Stimulated activated CD4-positive, alpha-beta T cell treated with anti-CD3 and anti-CD28 coated beads, Interleukin-1b, Interleukin-23, amount 100 ng/mL, for 4 hours (primary cell): ENCODE data around the gene PLEKHA7.
"Not testable (repeated sequence)": the region's sequence is repeated elsewhere in the genome, so short reads cannot be mapped to it uniquely, and the experiment has no call there.

ENCODE experiments used
- DNase-seq, 2 donors: peaks; one replicate each; pipeline ENCODE4 v3.0.0-alpha.2; 2020; ENCODE audit warnings: low read depth in 2 of 2

Gene PLEKHA7

DNA sequence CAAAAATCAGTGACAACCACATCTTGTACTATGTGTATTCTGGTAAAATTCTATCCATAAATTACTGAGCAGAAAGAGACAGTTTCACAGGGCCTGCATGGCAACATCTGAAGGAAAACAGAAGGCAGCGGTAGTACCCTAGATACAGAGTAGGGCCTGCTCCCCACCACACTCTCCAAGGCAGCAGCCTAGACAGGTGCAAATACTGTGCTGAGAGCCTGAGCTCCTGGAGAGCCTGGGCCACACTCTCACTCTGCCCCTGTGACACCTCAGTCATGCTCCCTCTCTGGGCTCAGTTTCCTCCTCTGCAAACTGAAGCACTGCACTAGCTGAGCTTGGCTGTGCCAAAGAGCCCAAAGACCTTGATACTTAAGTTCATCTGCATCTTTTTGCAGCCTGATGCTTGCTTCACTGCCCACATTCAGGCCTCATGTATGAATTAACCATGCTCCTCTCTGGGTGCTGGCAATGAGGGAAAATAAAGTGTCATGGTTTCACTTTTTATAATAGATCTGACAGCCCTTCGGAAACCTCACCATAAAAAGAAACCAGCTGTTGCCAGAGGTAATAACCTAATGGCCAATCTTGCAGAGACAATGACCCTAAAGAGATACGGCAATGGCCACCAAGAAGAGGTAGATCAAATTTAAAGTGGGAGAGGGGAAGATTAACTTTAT lies 104.7 kb downstream of the PLEKHA7 start:
- no peak for DNase-seq

DNA sequence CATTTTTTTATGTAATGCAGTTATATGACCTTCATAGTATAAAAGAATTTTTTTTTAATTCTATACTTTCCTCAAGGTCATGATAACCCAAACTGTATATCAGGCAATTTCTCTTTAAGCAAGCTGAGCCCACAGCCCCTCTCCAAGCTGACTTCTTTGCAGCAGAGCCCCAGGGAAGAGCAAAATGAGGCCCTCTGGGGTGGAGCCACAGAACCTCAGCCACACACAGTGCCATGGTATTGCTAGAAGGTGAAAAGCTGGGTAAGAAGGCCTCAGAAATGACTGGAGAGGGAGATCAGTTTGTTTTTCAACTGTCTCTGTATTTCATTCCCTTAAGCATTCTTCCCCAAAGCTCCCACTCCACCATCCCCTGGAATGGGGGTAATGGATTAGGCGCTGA lies 108.8 kb downstream of the PLEKHA7 start:
- DNase-seq: no peak

DNA sequence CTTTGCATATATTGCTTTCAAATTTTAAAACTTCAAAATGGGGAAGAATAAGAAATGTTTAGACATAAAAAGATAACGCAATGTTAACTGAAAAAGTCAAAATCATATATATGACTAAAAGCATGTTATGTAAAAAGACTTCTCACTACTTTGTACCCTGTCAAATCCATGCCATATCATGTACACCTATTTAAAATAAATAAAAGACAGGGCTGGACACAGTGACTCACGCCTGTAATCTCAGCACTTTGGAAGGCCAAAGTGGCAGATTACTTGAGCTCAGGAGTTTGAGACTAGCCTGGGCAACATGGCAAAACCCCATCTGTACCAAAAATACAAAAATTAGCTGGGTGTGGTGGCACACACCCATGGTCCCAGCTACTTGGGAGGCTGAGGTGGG lies 109.5 kb downstream of the PLEKHA7 start:
- DNase-seq: not testable (repeated sequence)

DNA sequence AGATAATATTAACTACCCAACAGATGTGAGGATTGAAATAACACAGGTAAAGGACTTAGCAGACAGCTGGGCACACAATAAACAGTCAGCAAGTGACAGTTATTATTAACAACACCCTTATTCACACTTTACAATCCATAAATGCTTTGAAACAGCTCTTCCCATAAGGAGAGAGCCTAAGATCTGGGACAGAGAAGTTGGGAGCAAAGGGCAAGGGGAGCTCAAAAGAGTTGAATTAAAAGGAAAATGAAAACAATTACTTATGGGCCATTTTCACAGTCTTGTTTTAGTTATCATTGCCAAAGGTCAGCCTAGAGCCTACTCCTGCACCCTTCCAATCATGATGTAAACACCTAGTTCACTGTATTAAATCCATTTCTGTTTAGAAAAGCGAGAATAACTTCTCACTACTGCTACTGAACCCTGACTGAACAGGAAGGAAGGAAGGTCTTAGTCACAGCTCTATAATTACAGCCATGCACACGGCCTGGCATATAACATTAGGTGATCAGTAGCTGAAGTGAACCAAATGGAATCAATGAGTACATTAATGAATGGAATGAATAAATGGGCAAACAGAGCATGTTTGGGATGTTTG lies 111.3 kb downstream of the PLEKHA7 start:
- no peak for DNase-seq

DNA sequence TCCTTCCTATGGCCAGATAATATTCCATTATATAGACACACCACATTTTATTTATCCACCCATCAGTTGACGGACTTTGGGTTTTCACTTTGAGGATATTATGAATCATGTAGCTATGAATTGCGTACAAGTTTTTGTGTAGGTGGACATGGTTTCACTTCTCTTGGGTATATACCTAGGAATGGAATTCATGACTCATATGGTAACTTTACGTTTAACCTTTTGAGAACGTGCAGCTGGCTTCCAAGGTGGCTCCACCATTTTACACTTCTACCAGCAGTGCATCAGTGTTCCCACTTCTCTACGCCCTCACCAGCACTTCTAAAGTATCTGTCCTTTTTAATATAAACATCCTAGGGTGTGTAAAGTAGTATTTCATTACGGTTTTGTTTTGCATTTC lies 112.0 kb downstream of the PLEKHA7 start:
- DNase-seq: peak in 1 of 2 donors; percentile 12

DNA sequence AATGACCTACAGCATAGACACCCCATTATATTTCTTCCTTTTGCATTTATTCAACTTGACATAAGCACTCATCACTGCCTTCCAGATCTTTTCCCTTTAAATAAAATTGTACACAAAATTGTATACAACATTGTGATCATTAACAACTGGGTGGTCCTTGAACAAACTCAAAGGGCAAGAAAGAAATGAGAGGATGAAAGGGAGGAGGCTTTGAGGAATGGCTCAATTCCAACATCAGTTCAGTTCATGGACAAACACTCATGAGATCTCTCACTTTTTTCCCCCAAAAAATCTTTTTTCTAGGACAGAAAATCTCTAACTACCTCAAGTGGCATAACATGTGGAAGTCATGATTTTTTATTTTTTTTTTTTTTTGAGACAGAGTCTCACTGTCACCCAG lies 113.7 kb downstream of the PLEKHA7 start:
- DNase-seq: no peak

DNA sequence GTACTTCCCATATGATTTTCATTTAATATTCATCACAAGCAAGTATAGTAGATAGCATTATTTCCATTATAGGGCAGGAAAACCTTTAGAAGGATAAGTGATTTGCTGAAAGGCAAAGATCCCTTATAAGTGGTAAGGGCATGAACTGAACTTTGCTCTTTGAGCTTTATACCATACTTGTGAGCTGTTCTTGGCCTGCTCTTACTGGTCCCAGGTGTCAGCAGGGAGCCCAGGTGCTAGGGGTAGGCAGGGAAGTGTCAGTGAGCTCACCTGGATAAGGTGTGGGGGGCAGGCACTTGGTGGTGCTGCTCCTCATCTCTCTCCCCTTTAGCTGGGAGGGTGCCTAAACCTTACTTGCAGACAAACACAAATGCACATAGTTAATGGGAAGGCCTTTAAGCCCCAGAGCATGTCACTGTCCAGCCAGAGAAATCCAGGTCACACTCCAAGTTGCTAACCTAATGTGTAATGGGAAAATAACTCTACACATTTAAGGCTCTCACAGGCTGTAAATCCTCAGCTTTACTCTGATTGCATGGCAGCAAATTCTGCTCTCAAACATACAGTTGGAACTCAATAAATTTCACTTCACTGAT lies 114.4 kb downstream of the PLEKHA7 start:
- no peak for DNase-seq

DNA sequence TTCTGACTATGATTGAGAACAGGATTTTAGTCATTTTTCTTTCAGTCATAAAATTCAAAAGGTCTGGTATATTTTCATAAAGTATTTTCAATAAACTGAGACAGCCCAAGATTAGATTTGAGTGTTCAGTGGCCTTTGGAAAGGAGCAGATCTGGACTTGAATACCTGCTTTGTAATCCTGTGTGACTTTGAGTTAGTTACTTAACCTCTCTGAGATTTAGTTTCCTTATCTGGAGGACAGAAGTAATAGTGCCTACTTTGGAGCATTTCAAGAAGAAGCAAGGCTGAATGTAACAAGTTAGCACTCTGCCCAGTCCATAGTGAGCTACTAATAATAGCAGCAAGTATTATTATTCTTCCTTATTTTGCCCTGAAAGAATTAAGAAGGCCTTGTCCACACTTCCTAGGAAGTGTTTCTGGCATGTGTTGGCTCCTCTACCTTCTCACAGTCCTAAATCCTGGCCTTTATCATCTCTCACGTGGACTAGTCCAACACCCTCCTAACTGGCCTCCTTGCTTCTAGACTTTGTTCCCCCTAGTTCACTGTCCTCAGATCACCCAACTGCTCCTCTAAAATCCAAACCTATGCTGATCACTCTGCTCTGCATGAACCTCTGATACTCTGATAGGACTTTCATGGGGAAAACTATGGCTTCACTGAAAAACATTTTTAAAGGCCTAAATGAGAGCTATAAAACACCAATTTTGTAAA lies 115.8 kb downstream of the PLEKHA7 start:
- DNase-seq: no peak

DNA sequence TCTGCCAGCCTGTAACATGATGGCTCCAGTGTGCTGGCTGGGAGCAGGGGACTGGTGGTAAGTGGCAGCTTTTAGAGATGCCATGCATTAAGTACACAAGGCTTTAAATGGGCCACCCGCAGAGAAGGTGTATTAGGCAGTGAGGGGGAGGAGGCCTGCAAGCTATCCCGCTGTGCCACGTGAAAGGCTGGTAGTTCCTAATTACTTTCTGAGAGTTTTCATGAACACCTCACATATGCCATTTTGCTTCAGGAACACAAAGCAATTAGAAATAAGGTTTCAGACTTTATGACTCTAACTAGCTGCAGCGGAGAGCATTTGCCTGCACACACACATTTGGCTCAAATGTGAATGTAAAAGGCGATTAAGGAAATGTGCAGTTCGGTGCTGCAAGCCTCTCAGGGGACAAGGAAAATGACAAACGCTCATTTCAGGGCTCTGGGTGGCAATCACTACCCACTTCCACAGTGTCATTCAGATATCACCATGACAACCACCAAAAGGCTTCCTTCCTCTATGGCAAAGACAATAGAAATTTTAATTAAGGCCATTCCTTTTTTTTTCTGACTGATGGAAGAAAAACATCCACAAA lies 116.6 kb downstream of the PLEKHA7 start:
- DNase-seq: no peak

DNA sequence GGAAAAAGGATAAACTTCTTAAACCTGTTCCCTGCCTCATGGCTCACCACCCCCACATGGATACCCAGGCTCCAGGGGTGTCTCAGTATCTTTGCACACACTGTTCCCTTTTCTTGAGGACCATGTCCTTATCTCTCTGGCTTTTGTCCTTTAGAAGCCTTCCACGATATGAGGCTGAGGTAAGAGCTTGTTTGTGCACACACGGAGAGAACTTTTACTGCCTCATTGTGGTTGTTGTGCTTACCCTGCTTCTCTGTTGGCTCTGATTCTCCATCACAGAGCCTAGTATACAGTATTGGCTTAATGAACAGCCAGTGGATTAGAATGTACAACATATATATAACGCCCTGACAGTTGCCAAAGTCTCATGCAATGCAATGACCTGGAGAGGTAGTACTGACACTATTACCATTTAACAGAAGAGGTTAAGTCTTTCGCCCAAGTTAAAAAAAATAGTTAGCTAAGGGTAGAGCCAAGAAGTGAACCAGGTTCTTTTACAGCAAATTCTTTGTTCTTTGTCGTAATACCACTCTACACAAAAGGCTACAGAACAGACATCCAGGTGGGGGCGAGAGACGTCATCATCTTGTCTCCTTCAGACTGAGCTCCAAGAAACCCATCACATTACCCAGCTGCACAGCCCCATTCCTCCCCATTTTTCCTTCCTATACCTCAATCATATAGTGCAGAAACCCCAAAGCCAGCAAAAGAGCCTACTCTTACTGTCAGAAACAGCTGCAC lies 117.3 kb downstream of the PLEKHA7 start:
- DNase-seq: no peak

DNA sequence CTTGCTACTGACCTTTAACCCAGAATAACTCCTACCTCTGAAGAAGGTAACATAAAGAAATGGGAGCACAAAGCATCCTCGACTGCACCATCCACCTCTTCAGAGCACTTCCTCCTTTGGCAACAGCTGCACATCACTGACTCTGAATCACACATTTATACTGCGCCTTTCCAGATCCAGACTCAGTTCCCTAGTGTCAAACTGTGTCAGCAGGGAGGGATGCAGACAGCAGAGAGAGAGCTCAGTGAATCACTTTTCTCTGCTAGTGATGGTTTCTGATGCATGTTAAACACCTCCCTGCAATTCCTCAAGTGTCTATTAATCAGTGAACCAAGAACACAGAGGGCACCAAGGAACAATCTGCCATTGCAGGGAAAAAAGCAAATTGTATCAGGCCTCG lies 118.9 kb downstream of the PLEKHA7 start:
- no peak for DNase-seq

DNA sequence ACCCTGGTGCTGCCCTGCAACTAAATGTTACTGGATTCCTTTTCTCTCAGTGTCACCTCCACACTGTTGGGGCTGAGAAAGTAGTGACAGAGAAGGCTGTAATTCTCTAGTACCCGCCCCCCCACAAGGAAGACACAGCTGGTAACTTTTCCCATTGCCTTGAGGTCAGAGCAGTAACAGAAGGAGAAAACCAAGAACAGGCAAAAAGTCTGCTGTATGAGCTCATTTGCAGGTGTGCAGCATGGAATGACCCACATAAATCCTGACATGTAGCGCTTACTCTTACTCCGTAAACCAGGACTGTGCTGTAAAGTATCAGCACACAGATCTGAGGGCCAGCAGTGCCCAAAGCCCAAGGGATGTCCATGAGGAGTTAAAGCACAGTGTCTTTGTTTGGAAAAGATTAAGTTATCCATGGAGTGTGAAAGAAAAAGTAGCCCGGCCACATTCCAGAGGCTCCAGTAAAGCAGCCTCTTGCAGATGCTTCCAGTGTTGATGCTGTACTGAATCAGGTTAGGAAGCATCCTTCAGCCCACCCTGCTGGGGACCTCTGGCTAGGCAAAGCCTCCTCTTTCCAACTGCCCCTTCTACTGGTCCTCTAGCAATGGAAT lies 120.7 kb downstream of the PLEKHA7 start:
- no peak for DNase-seq

DNA sequence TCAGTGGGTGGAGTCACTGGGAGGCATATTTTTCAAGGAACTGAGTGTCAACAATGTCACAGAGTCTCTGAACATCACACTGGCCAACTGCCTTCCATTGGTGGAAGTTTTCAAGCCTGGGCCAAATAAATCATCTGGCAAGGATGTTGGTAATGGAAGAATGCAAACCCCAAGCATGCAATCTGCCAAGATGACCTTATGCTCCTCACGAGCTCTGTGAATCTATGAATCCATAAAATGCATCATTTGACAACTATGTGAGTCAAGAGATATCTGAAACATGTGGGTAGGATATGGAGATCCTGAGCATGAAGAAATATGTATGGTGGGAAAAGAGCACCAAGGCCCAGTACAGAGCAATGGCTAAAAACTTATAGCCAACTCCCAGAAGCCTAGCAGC lies 122.2 kb downstream of the PLEKHA7 start:
- DNase-seq: no peak

DNA sequence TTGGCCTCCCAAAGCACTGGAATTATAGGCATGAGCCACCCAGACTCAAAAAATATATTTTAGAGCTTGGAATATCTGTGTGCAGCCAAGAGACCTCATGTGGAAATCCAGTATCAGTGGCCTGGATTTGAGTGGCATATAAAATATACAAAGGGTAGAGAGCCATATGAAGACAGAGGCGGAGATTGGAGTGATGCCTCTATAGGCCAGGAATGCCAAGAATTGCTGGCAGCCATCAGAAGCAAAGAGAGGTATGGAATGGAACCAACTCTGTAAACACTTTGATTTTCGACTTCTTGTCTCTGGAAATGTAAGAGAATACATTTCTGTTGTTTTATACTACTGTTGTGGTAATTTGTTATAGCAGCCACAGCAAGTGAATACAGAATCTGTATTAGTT lies 123.0 kb downstream of the PLEKHA7 start:
- no peak for DNase-seq

DNA sequence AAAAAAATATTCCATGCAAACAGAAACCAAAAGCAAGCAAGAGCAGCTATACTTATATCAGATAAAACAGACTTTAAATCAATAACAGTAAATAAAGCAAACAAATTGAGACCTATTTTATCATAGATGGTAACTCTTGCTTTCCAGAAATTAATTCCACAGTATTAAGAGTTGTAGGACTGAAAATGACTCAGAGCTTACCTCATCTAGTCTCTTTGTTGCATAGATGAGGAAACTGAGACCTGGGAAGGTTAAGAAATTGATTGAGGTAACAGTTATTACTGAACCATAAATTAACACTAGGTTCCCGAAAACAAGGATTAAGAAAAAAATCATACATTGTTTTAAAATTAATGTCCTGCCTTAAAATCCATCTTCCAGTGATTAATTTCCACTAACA lies 123.8 kb downstream of the PLEKHA7 start:
- DNase-seq: no peak

DNA sequence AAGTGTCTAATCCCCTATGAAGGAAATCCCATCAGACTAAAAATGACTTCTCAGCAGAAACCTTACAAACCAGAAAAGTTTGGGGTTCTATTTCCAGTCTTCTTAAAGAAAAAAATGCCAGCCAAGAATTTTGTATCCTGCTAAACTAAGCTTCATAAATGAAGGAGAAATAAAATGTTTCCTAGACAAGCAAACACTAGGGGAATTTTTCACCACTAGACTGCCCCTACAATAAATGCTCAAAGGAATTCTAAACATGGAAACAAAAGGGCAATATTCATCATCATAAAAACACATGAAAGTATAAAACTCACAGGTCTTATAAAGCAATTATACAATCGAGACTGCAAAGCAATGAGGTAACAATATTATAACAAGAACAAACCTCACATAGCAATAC lies 124.3 kb downstream of the PLEKHA7 start:
- DNase-seq: no peak

DNA sequence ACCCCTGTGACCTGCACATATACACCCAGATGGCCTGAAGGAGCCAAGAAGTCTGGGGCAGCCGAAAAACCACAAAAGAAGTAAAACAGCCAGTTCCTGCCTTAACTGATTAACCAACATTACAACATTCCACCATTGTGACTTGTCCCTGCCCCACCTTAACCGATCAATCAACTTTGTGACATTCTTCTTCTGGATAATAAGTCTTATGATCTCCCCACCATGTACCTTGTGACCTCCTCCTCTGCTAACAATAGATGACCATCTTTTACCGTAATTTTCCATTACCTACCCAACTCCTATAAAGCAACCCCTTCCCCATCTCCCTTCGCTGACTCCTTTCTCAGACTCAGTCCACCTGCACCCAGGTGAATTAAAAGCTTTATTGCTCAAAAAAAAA lies 125.2 kb downstream of the PLEKHA7 start:
- DNase-seq: not testable (repeated sequence)

DNA sequence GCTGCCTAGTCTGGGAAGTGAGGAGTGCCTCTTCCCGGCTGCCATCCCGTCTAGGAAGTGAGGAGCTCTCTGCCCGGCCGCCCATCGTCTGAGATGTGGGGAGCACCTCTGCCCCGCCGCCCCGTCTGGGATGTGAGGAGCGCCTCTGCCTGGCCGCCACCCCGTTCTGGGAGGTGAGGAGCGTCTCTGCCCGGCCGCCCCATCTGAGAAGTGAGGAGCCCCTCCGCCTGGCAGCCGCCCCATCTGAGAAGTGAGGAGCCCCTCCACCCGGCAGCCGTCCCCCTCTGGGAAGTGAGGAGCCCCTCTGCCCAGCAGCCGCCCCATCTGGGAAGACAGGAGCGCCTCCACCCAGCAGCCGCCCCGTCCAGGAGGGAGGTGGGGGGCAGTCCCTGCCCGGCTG lies 126.3 kb downstream of the PLEKHA7 start:
- DNase-seq: not testable (repeated sequence)

DNA sequence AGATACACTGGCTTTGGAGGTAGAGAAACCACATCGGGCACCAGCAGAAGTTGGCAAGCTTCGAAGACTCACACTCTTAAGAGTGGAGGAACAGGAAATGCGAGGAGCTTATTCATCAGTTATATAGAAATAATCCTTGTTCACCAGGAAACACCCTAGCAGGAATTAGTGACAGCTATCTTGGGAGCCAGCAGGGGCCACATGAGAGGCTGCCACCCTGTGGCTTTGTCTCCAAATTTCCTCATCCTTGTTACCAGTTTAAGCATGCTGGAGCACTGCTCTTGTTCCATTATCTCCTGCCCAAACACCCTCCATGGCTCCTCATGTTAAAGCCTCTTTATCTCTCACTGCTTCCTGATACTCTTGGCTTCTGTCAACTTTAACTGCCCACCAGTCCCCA lies 131.0 kb downstream of the PLEKHA7 start:
- DNase-seq: no peak

DNA sequence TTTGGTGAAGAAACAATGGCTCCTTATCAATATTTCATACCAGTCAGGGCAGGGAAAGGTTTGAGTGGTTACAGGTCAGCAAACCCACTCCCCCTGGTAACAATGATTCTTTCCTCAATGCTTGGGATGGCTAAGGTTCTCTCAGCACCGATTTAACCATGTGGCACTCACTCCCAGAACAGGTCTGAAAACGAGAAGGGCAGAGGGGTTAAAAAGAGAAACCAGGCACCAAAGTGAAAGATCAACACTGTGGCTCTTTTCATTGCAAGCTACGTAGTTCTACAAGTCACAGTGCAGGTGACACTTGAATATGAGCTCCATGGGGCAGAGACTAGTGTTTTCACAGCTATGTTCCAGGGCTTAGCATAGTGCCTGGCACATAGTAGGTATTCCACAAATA lies 132.4 kb downstream of the PLEKHA7 start:
- no peak for DNase-seq

DNA sequence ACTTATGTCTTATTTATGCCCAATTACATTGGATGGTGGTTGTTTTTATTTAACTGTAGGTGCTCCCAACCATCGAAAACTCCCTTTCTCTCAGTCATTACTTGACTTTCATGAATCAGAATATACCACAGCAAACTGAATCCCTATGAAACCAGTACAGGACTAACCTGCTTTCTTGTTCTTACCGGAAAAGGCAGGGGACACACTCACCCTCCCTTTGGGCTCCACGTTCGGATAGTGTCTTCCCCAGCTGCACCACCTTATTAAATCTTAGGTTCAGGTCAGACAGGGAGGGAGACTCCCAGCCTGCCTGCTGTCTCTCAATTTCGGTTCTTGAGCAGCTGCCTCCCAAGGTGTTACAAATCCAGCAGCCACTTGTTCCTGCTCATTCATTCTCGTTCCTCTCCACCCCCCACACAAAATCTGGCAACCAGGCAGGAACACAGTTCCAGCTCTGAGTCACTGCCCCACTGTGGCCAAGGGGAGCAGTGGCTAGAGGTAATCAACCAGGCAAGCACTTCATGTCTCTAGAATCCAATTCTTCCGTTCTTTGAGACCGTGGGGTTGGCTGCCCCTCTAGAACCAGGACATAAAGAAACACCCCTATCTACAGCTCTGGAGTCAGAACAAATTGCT lies 133.0 kb downstream of the PLEKHA7 start:
- no peak for DNase-seq
